ENCODE results near the gene AAMDC.

Gene AAMDC

GRCh38 chr11:77884186-77884828, 63.4 kb downstream of the AAMDC start:
- no peak for TF ChIP-seq NFIC (IDR thresholded peaks at IDR 0.05)
- no peak for TF ChIP-seq TAF1 (IDR thresholded peaks at IDR 0.05; ENCODE audit: low read depth)
- no peak for TF ChIP-seq CEBPB (IDR thresholded peaks at IDR 0.05)
- TF ChIP-seq YY1 (IDR thresholded peaks at IDR 0.05; ENCODE audit: low read depth): no peak
- no peak for TF ChIP-seq REST (IDR thresholded peaks at IDR 0.05; ENCODE audit: low read depth)
- TF ChIP-seq TEAD4 (IDR thresholded peaks at IDR 0.05): no peak
- no peak for TF ChIP-seq RAD21 (IDR thresholded peaks at IDR 0.05; ENCODE audit: low read depth)
- TF ChIP-seq FOXM1 (IDR thresholded peaks at IDR 0.05; ENCODE audit: borderline replicate concordance, low read depth): no peak
- no peak for TF ChIP-seq EP300 (IDR thresholded peaks at IDR 0.05; ENCODE audit: borderline replicate concordance)
- TF ChIP-seq EGR1 (IDR thresholded peaks at IDR 0.05): no peak
- no peak for TF ChIP-seq ZBTB7A (IDR thresholded peaks at IDR 0.05; ENCODE audit: low read depth)
- TF ChIP-seq CREB1 (IDR thresholded peaks at IDR 0.05; ENCODE audit: low read depth): no peak

GRCh38 chr11:77884829-77885190, 63.9 kb downstream of the AAMDC start:
- TF ChIP-seq TCF12 (IDR thresholded peaks at IDR 0.05; ENCODE audit: low read depth) (no peak), TAF1 (IDR thresholded peaks at IDR 0.05; ENCODE audit: low read depth) (no peak), EGR1 (IDR thresholded peaks at IDR 0.05) (no peak), CEBPB (IDR thresholded peaks at IDR 0.05) (no peak), MAX (IDR thresholded peaks at IDR 0.05) (no peak), FOXM1 (IDR thresholded peaks at IDR 0.05; ENCODE audit: borderline replicate concordance, low read depth) (no peak), EP300 (IDR thresholded peaks at IDR 0.05; ENCODE audit: borderline replicate concordance) (no peak), USF1 (IDR thresholded peaks at IDR 0.05) (no peak), REST (IDR thresholded peaks at IDR 0.05; ENCODE audit: low read depth) (no peak), NFIC (IDR thresholded peaks at IDR 0.05) (no peak), RAD21 (IDR thresholded peaks at IDR 0.05; ENCODE audit: low read depth) (no peak), ZBTB7A (IDR thresholded peaks at IDR 0.05; ENCODE audit: low read depth) (no peak), CREB1 (IDR thresholded peaks at IDR 0.05; ENCODE audit: low read depth) (no peak), TEAD4 (IDR thresholded peaks at IDR 0.05) (no peak), YY1 (IDR thresholded peaks at IDR 0.05; ENCODE audit: low read depth) (no peak)

- TF ChIP-seq EP300 (IDR thresholded peaks at IDR 0.05; ENCODE audit: borderline replicate concordance) (no peak), TAF1 (IDR thresholded peaks at IDR 0.05; ENCODE audit: low read depth) (no peak), USF1 (IDR thresholded peaks at IDR 0.05) (no peak)
Observed at GRCh38 chr11:77886401-77886800, 65.5 kb downstream of the AAMDC start.

GRCh38 chr11:77908835-77909234, 87.9 kb downstream of the AAMDC start:
- TF ChIP-seq RAD21 (IDR thresholded peaks at IDR 0.05; ENCODE audit: low read depth): no peak
- TF ChIP-seq EGR1 (IDR thresholded peaks at IDR 0.05): no peak
- TF ChIP-seq CEBPB (IDR thresholded peaks at IDR 0.05): no peak
- no peak for TF ChIP-seq TAF1 (IDR thresholded peaks at IDR 0.05; ENCODE audit: low read depth)
- TF ChIP-seq ZBTB7A (IDR thresholded peaks at IDR 0.05; ENCODE audit: low read depth): no peak
- TF ChIP-seq YY1 (IDR thresholded peaks at IDR 0.05; ENCODE audit: low read depth): no peak
- no peak for TF ChIP-seq TCF12 (IDR thresholded peaks at IDR 0.05; ENCODE audit: low read depth)
- no peak for TF ChIP-seq TEAD4 (IDR thresholded peaks at IDR 0.05)
- no peak for TF ChIP-seq FOXM1 (IDR thresholded peaks at IDR 0.05; ENCODE audit: borderline replicate concordance, low read depth)
- no peak for TF ChIP-seq CREB1 (IDR thresholded peaks at IDR 0.05; ENCODE audit: low read depth)
- TF ChIP-seq USF1 (IDR thresholded peaks at IDR 0.05): no peak
- TF ChIP-seq REST (IDR thresholded peaks at IDR 0.05; ENCODE audit: low read depth): no peak
- no peak for TF ChIP-seq NFIC (IDR thresholded peaks at IDR 0.05)
- no peak for TF ChIP-seq MAX (IDR thresholded peaks at IDR 0.05)
- no peak for TF ChIP-seq EP300 (IDR thresholded peaks at IDR 0.05; ENCODE audit: borderline replicate concordance)
